H1 (cell line): ENCODE results near the gene EFHB. TPM values are rescaled to one million over a fixed set of nuclear protein-coding genes. Genes with fewer than 3 reads are reported as not detected.

Experiments used
- CTCF ChIA-PET: fragments of 300-600 bp; sonication (Branson Sonifier 250); formaldehyde crosslinking; loops from one replicate; lab custom pipeline; 2021; ENCODE audit not compliant: partially characterized antibody; lab: Charles Lee
- POLR2A ChIA-PET: fragments of 300-600 bp; sonication (Branson Sonifier 250); formaldehyde crosslinking; loops from one replicate; lab custom pipeline; 2021; ENCODE audit warnings: inconsistent platforms; ENCODE audit not compliant: partially characterized antibody; lab: Charles Lee
- DNase-seq, 2 experiments: peaks; one replicate each; pipeline versions ENCODE4 v3.0.0 to v3.0.0-alpha.2; 2010 to 2022; ENCODE audit warnings: low spot score in 2 of 2, low read depth in 1 of 2, mixed read lengths in 1 of 2
- FAIRE-seq: peaks from 2 replicates; lab custom pipeline; 2011; peaks lifted over from hg19 to GRCh38; lab: Jason Lieb, UNC
- H2AFZ ChIP-seq: 2 replicates; pipeline ENCODE4 v1.8.1; 2012; ENCODE audit warnings: low read length, inconsistent platforms
- H2AK5ac ChIP-seq: 2 replicates; pipeline ENCODE4 v1.6.1; 2013; ENCODE audit warnings: low read depth, low read length
- H2BK120ac ChIP-seq: replicated peaks from 2 replicates; pipeline ENCODE3; 2013; ENCODE audit warnings: low read depth, low read length, inconsistent platforms
- H2BK12ac ChIP-seq: 2 replicates; pipeline ENCODE4 v1.6.1; 2013; ENCODE audit warnings: low read depth, low read length
- H2BK15ac ChIP-seq: 2 replicates; pipeline ENCODE4 v1.6.1; 2013; ENCODE audit warnings: low read length
- H2BK20ac ChIP-seq: 2 replicates; pipeline ENCODE4 v1.6.1; 2013; ENCODE audit warnings: low read length
- H2BK5ac ChIP-seq: 2 replicates; pipeline ENCODE4 v1.6.1; 2013; ENCODE audit warnings: low read depth, low read length
- H3K14ac ChIP-seq: 2 replicates; pipeline ENCODE4 v1.6.1; 2013; ENCODE audit warnings: inconsistent platforms; ENCODE audit not compliant: insufficient read length
- H3K18ac ChIP-seq: 2 replicates; pipeline ENCODE4 v1.6.1; 2013; ENCODE audit warnings: low read length; ENCODE audit errors: extremely low read depth
- H3K23ac ChIP-seq: 2 replicates; pipeline ENCODE4 v1.6.1; 2013; ENCODE audit warnings: inconsistent platforms; ENCODE audit not compliant: insufficient read length
- H3K23me2 ChIP-seq: 2 replicates; pipeline ENCODE4 v1.6.1; 2013; ENCODE audit warnings: low read depth, low read length
- H3K27ac ChIP-seq: 2 replicates; pipeline ENCODE4 v1.6.1; 2011; ENCODE audit warnings: low read depth, low read length, inconsistent platforms
- H3K27me3 ChIP-seq, 4 experiments: replicated peaks in 1 of 4; 1 replicate in 1 of 4; 2 replicates in 3 of 4; pipeline versions ENCODE4 v1.6.1 to v1.8.1; 2011 to 2013; ENCODE audit warnings: low read length in 3 of 4, mild to moderate bottlenecking in 3 of 4, inconsistent platforms in 2 of 4, mixed read lengths in 2 of 4, moderate library complexity in 1 of 4; ENCODE audit not compliant: control insufficient read depth in 3 of 4, insufficient read depth in 3 of 4; ENCODE audit errors: extremely low read depth in 1 of 4
- H3K36me3 ChIP-seq, 4 experiments: 2 replicates each; pipeline versions ENCODE4 v1.6.1 to v1.8.1; 2011 to 2013; ENCODE audit warnings: mild to moderate bottlenecking in 4 of 4, low read length in 3 of 4, moderate library complexity in 2 of 4, control low read depth in 1 of 4, inconsistent platforms in 1 of 4; ENCODE audit not compliant: insufficient read depth in 4 of 4, control insufficient read depth in 2 of 4
- H3K4ac ChIP-seq: replicated peaks from 2 replicates; pipeline ENCODE3; 2013; ENCODE audit warnings: low read length, low read depth, mixed read lengths, inconsistent platforms; ENCODE audit not compliant: insufficient read length
- H3K4me1 ChIP-seq, 4 experiments: replicated peaks in 1 of 4; 1 replicate in 1 of 4; 2 replicates in 3 of 4; pipeline versions ENCODE4 v1.6.1 to v1.8.1; 2011 to 2013; ENCODE audit warnings: low read length in 3 of 4, inconsistent platforms in 2 of 4, mixed read lengths in 1 of 4; ENCODE audit not compliant: insufficient read depth in 4 of 4, control insufficient read depth in 3 of 4
- H3K4me2 ChIP-seq, 2 experiments: 2 replicates each; pipeline versions ENCODE4 v1.6.1 to v1.8.1; 2011 to 2013; ENCODE audit warnings: low read depth in 2 of 2, low read length in 2 of 2, control low read depth in 1 of 2, inconsistent platforms in 1 of 2, mild to moderate bottlenecking in 1 of 2; ENCODE audit not compliant: insufficient read depth in 1 of 2
- H3K4me3 ChIP-seq, 4 experiments: fragments of 200-600, 300-600 bp in 1 of 4; sonication (generic), shearing (Covaris generic), sonication (Bioruptor Twin) in 1 of 4; 2 replicates each; pipeline versions ENCODE4 v1.5.1 to v1.8.1; 2011 to 2016; ENCODE audit warnings: low read length in 4 of 4, low read depth in 3 of 4, control low read depth in 2 of 4, inconsistent platforms in 2 of 4, mild to moderate bottlenecking in 2 of 4, mixed read lengths in 1 of 4, moderate library complexity in 1 of 4; ENCODE audit not compliant: insufficient read depth in 2 of 4; ENCODE audit errors: extremely low read depth in 1 of 4
- H3K56ac ChIP-seq: replicated peaks from 2 replicates; pipeline ENCODE3; 2013; ENCODE audit warnings: low read depth, mild to moderate bottlenecking, mixed read lengths, low read length, inconsistent platforms; ENCODE audit not compliant: insufficient read length
- H3K79me1 ChIP-seq: 2 replicates; pipeline ENCODE4 v1.6.1; 2013; ENCODE audit warnings: low read depth, low read length, control low read depth
- H3K79me2 ChIP-seq, 2 experiments: 2 replicates each; pipeline versions ENCODE4 v1.6.1 to v1.8.1; 2012 to 2013; ENCODE audit warnings: low read length in 2 of 2, mild to moderate bottlenecking in 2 of 2, inconsistent platforms in 1 of 2; ENCODE audit not compliant: insufficient read depth in 2 of 2, control insufficient read depth in 1 of 2
- H3K9ac ChIP-seq, 4 experiments: replicated peaks in 1 of 4; 1 replicate in 1 of 4; 2 replicates in 3 of 4; pipeline versions ENCODE4 v1.6.1 to v1.8.1; 2011 to 2013; ENCODE audit warnings: low read depth in 3 of 4, low read length in 3 of 4, control low read depth in 2 of 4, mild to moderate bottlenecking in 2 of 4, moderate library complexity in 2 of 4, inconsistent platforms in 1 of 4; ENCODE audit errors: extremely low read depth in 1 of 4
- H3K9me3 ChIP-seq, 2 experiments: 2 replicates each; pipeline versions ENCODE4 v1.6.1 to v1.8.1; 2012 to 2013; ENCODE audit warnings: mild to moderate bottlenecking in 2 of 2, moderate library complexity in 2 of 2, control low read depth in 1 of 2, inconsistent platforms in 1 of 2, low read depth in 1 of 2, low read length in 1 of 2, mixed read lengths in 1 of 2; ENCODE audit not compliant: insufficient read depth in 2 of 2
- H4K20me1 ChIP-seq, 2 experiments: replicated peaks in 1 of 2; 2 replicates each; pipeline versions ENCODE3 to v1.8.1; 2011 to 2013; ENCODE audit warnings: inconsistent platforms in 2 of 2, low read length in 2 of 2, mild to moderate bottlenecking in 1 of 2; ENCODE audit not compliant: insufficient read depth in 2 of 2, control insufficient read depth in 1 of 2
- H4K5ac ChIP-seq: 2 replicates; pipeline ENCODE4 v1.6.1; 2013; ENCODE audit warnings: low read length, low read depth, mixed read lengths, inconsistent platforms; ENCODE audit not compliant: insufficient read length
- H4K8ac ChIP-seq: 2 replicates; pipeline ENCODE4 v1.8.0; 2013; ENCODE audit warnings: mild to moderate bottlenecking, moderate library complexity, low read length, inconsistent platforms; ENCODE audit not compliant: insufficient read depth; ENCODE audit errors: extremely low read depth
- H4K91ac ChIP-seq: replicated peaks from 2 replicates; pipeline ENCODE3; 2013; ENCODE audit warnings: low read length, mixed read lengths, inconsistent platforms; ENCODE audit not compliant: insufficient read length
- BACH1 ChIP-seq: IDR thresholded peaks from 2 replicates; pipeline ENCODE4 v1.6.1; 2012; ENCODE audit warnings: low read length, improper control_type of control experiment
- BCL11A ChIP-seq, 2 experiments: IDR thresholded peaks; one replicate each; pipeline ENCODE4 v1.6.1; 2011; ENCODE audit warnings: low read depth in 2 of 2, low read length in 2 of 2, mild to moderate bottlenecking in 2 of 2
- CBX5 ChIP-seq: fragments of 300-800, 300-1000 bp; sonication (generic); IDR thresholded peaks from 2 replicates; pipeline ENCODE4 v1.7.1; 2016; ENCODE audit warnings: antibody characterized with exemption, low read length, low read depth
- KDM1A ChIP-seq: fragments of 200-600, 300-600 bp; sonication (generic); IDR thresholded peaks from 2 replicates; pipeline ENCODE4 v1.7.1; 2016; ENCODE audit warnings: mild to moderate bottlenecking, low read length, borderline replicate concordance
- POLR2AphosphoS5 ChIP-seq: IDR thresholded peaks from 2 replicates; pipeline ENCODE4 v1.6.1; 2011; ENCODE audit warnings: low read depth, low read length
- WGBS, 2 experiments: shearing (Covaris generic) in 1 of 2; methylation state at CpG; one replicate each; pipeline versions ENCODE4 v1.1.6 to v1.1.7; 2013 to 2015; ENCODE audit warnings: low lambda C conversion rate in 2 of 2, mixed read lengths in 2 of 2, inconsistent platforms in 1 of 2, low coverage in 1 of 2, missing lambda C conversion rate in 1 of 2; ENCODE audit not compliant: insufficient replicate concordance in 2 of 2, insufficient coverage in 1 of 2, insufficient read length in 1 of 2; ENCODE audit errors: extremely low coverage in 1 of 2, missing lambda C conversion rate in 1 of 2; 5-methylcytosine and 5-hydroxymethylcytosine counted together
- polyA plus RNA-seq, 7 experiments: library from polyadenylated mRNA; depleted of rRNA in 3 of 7; stranded (reverse) in 5 of 7; unstranded in 2 of 7; fragments of >200 nt in 5 of 7; fragments of 200-250 nt in 2 of 7; gene quantifications; 1 replicate in 5 of 7; 2 replicates in 1 of 7; 4 replicates in 1 of 7; pipeline versions ENCODE4 v1.2.1 to v1.2.3, GENCODE V29; 2011 to 2013; ENCODE audit warnings: missing spikeins in 2 of 7, mixed read lengths in 2 of 7
- total RNA-seq: library from RNA; stranded (reverse); fragmentation: NEBNext Ultra II Directional; extraction: Animal tissue kit (Norgen Biotek cat#: 25700); gene quantifications from 2 replicates; pipeline ENCODE4 v1.2.1, GENCODE V29; 2021
- TF ChIP-seq, protein P1 (sequence below), 3 experiments: IDR thresholded peaks; 1 replicate in 2 of 3; 2 replicates in 1 of 3; pipeline versions ENCODE4 v1.5.1 to v1.6.1; 2011; ENCODE audit warnings: low read length in 3 of 3, mild to moderate bottlenecking in 3 of 3, inconsistent platforms in 2 of 3, low read depth in 1 of 3, moderate library complexity in 1 of 3; ENCODE audit not compliant: insufficient read depth in 1 of 3; ENCODE audit errors: control extremely low read depth in 1 of 3

Gene EFHB
- total and polyA plus RNA-seq, 2 of the 8 experiments (the other 6 are each of a cell fraction or from before 2014, with no cell fraction given): 0.12 to 1.3 TPM

DNA sequence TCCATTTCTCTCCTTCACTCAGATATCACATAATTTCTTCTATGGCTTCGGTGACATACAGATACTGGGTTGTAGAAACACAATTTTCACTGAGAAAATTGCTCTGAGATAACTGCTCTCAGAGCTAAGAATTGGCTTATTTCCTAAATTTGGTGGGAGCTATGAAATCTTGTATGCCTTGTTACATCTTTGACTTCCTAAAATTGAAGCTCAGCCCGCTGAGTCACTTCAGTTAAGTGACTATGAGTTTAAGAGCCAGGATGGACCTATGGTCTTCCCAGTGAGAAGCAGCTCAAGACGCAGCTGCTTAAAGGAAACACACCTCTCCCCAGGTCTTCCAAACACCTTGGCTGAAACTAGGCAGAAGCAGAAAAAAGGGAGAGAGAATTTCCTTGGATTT is 56.4 kb downstream of the EFHB start:
- POLR2A ChIA-PET: no interaction called here
- FAIRE-seq: no peak

More for the DNA sequence above, 56.4 kb downstream of the EFHB start:
- no peaks in the 10 kb centered on the region for H3K27me3 ChIP-seq
- H4K5ac ChIP-seq: no peak overlapping the region
- H3K4me3 ChIP-seq: no peak overlapping the region
- H2AFZ ChIP-seq: no peak overlapping the region
- H3K56ac ChIP-seq: no peak overlapping the region
- H4K91ac ChIP-seq: no peak overlapping the region
- H3K4me1 ChIP-seq: peaks cover 0 to 3% (median 0%) of the 10 kb centered on the region in 4 experiments; a peak in 2 of 7 replicates
- WGBS, 2 experiments: 90% methylated on average over 3 of the region's 3 CpGs; no CpG with 5 or more reads in 1 of the 2 experiments
- H3K4ac ChIP-seq: no peak overlapping the region
- CTCF ChIA-PET: interaction anchor here (0.7 to 2.5 kb wide), 6 partner anchors 11 to 813 kb away, joined by 3 to 9 read pairs (median 4); no protein-coding TSS in a partner anchor
- H2BK12ac ChIP-seq: no peak overlapping the region
- no peak overlapping the region for H3K18ac ChIP-seq
- no peaks in the 10 kb centered on the region for H4K20me1 ChIP-seq
- H3K27ac ChIP-seq: no peak overlapping the region
- TF ChIP-seq BCL11A (IDR thresholded peaks at IDR 0.05; ENCODE audit: low read depth in 2 of 2, low read length in 2 of 2) (no peak), CBX5 (no peak), POLR2AphosphoS5 (no peak), BACH1 (no peak), KDM1A (no peak)
- TF ChIP-seq, protein P1, sequence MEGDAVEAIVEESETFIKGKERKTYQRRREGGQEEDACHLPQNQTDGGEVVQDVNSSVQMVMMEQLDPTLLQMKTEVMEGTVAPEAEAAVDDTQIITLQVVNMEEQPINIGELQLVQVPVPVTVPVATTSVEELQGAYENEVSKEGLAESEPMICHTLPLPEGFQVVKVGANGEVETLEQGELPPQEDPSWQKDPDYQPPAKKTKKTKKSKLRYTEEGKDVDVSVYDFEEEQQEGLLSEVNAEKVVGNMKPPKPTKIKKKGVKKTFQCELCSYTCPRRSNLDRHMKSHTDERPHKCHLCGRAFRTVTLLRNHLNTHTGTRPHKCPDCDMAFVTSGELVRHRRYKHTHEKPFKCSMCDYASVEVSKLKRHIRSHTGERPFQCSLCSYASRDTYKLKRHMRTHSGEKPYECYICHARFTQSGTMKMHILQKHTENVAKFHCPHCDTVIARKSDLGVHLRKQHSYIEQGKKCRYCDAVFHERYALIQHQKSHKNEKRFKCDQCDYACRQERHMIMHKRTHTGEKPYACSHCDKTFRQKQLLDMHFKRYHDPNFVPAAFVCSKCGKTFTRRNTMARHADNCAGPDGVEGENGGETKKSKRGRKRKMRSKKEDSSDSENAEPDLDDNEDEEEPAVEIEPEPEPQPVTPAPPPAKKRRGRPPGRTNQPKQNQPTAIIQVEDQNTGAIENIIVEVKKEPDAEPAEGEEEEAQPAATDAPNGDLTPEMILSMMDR (IDR thresholded peaks at IDR 0.05; ENCODE audit: control extremely low read depth in 1 of 3, insufficient read depth in 1 of 3, low read depth in 1 of 3, low read length in 3 of 3): no peak
- no peaks in the 10 kb centered on the region for H3K79me1 ChIP-seq
- no peaks in the 10 kb centered on the region for H3K79me2 ChIP-seq
- no peak overlapping the region for H2AK5ac ChIP-seq
- no peak overlapping the region for H2BK15ac ChIP-seq
- H3K36me3 ChIP-seq: no peaks in the 10 kb centered on the region
- H2BK20ac ChIP-seq: no peak overlapping the region
- no peak overlapping the region for H2BK5ac ChIP-seq
- no peak overlapping the region for H3K4me2 ChIP-seq
- H2BK120ac ChIP-seq: no peak overlapping the region
- H3K9ac ChIP-seq: no peak overlapping the region
- no peak overlapping the region for H3K14ac ChIP-seq
- no peaks in the 10 kb centered on the region for H3K9me3 ChIP-seq
- H3K23me2 ChIP-seq: no peaks in the 10 kb centered on the region
- H4K8ac ChIP-seq: no peak overlapping the region
- DNase-seq: no peak
- H3K23ac ChIP-seq: no peak overlapping the region
